Inflammatory macrophage (primary cell): ENCODE data around the gene S100A3.
A peak's percentile ranks its signal among the peaks of the same experiment; 100 is the strongest.
"Not testable (repeated sequence)": the region's sequence is repeated elsewhere in the genome, so short reads cannot be mapped to it uniquely, and the experiment has no call there.

Experiments
- DNase-seq, 2 donors: peaks; one replicate each; pipeline ENCODE4 v3.0.0-alpha.2; 2020 to 2022
- total RNA-seq, 18 experiments: gene quantifications; one replicate each; lab custom pipeline; 2026; ENCODE audit warnings: mixed read lengths in 6 of 18, inconsistent platforms in 2 of 18; lab: John Stamatoyannopoulos, UW

Gene S100A3, protein sequence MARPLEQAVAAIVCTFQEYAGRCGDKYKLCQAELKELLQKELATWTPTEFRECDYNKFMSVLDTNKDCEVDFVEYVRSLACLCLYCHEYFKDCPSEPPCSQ
- 0.11 to 0.53 (median 0.26) reads per million in 18 experiments for total RNA-seq

DNA sequence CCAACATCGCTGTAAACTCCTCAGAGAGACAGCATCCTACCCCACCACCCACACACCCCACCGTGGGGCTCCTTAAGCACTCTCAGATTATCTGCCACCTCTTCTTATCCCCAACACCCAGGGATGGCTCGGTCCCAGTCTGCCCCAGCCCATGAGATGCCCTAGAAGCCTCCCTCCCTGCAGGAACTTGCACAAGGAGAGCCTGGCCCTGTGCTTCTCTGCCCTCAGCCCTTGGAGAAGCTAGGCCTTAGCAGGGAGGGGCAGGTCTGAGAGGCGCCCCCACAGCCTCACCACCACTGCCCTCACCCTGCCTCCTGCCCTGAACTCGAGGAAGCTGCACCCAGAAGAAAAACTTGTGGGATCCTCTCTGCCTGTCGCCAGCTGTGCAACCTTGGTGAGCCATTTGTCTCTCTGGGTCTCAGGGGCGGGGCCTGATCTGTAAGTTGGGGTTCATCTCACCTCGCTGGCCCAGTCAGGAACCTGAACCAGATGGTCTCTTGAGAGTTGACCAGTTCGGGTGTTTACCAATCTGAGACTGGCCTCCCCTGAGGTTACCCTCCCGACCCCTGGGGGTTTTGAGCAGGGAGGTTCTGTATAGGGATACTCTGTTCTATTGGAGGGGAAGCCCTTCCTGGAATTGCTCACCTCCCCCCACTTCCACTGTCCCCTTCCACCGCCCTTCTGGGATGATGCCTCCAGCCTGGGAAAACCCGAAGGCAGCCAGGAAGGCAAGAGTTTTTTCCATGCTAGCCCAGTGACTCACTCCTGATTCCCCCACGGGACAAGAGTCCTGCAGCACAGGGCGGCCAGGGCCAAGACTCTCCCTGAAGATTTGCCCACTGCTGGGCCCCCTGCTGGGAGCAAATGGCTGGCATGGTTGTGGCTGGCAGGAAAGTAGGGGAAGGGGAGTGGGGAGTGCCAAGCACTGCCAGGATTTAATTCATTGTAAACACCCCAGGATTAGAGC, at the start of gene S100A3:
S100A3 (minus strand) TSS at position 537 of the 967 bp plus-strand sequence. CDS start 773 bp downstream, outside the sequence.
- peak; percentile 58 to 60 for DNase-seq

DNA sequence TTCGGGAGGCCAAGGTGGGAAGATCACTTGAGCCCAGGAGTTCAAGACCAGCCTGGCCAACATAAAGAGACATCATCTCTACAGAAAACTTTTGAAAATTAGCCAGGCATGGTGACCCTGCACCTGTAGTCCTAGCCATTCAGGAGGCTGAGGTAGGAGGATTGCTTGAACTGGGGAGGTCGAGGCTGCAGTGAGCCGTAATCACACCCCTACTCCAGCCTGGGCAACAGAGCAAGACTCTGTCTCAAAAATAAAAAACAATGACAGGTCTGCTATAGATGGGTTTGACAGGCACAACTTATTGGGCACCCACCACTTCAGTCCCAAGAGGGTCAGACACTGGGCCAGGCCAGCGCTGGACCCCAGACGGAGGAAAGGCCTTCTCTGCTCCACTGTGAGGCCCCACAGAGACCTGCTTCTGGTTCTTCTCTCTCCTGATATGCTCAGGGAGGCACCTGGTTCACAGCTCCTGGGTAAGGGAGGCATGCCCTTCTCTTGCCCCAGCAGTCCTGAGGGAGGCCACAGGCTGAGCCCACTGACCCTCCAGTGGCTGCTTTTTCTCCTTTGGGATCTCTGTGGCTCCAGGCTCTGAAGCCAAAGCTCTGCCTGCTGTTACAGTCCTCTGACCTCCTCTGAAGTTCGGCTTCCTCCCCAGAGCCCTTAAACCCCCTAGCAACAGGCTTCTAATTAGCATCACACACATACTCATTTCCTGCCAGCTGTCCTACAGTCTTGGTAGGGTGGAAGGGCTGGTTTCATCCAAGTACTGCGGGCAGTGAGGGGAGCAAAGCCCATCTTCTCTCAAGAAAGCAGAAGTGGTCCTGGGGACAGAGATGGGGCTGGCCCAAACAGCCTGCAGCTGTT, 49.5 kb upstream of the S100A3 start:
- peak; percentile 19 to 45 for DNase-seq

DNA sequence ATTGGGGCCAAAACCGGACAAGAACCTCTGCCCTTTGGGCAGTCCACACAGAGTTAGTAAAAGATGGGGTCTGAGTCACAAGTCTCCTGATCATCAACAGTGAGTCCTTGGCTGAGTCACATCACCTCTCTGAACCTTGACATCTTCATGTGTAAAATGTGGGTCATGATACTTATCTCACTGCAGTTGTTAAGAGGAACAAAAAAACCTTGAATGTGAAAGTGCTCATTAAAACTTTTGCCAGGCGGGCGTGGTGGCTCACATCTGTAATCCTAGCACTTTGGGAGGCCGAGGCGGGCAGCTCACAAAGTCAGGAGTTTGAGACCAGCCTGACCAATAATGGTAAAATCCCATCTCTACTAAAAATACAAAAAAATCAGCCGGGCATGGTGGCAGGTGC, 48.1 kb upstream of the S100A3 start:
- peak; percentile 68 to 78 for DNase-seq

DNA sequence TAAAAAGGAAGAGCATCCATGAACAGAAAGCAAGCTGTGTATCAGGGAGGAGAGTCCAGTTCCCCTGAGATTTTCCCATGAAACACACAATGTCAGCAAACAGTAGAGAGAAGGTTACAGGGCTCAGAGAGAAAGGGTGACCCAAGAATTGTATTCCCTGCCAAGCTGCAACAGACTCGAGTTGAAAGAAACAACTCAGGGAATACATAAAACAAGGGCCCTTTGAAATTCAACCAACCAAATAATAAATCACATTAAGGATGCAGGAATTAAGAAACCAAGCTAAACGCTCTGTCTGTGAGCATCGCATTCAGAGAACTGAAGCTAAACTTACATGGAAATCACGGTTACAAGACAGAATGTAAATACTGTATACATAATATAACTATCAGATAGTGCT, 43.7 kb upstream of the S100A3 start:
- no peak for DNase-seq

DNA sequence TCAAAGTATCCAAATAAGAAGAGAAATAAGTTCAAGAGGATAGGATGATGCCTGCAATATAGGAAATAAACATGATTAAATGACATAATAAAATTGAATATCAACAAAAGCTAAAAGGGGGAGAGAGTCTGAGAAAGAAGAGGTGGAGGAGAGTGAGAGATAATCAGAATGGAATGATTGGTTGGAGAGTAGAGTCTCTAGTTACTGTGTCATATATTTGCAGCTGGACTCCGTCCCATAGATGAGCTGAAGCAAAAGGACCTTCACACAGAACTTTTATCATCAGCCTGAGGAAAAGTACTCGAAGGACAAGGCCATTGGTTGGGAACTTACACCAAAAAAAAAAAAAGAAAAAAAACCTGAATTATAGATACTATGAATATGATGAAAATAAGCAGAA, 39.4 kb upstream of the S100A3 start:
- DNase-seq: no peak

DNA sequence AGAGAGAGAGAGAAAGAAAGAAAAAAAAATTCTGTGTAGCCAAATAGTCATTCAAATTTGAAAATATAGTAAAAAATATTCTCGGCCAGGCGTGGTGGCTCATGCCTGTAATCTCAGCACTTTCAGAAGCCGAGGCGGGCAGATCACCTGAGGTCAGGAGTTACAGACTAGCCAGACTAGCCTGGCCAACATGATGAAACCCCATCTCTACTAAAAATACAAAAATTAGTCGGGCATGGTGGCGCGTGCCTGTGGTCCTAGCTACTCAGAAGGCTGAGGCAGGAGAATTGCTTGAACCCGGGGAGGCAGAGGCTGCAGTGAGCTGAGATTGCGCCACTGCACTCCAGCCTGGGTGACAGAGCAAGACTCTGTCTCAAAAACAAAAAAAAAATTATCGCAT, 39.0 kb upstream of the S100A3 start:
- not testable (repeated sequence) for DNase-seq

DNA sequence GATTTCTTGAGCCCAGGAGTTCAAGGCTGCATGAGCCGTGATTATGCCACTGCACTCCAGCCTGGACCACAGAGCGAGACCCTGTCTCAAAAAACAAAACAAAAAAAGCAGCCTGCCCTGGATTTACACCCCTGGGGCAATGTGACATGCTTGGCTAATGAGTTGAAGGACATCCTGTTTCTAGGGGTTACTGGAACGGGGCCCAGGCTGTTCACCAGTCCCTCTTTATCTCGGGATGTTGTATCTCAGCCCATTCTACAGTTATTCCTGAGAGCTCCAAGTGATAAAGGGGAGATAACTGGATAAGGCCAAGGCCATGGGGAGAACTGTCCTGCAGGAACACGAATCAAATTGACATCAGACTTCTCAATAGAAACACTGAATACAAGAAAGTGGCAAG, 38.3 kb upstream of the S100A3 start:
- DNase-seq: no peak

DNA sequence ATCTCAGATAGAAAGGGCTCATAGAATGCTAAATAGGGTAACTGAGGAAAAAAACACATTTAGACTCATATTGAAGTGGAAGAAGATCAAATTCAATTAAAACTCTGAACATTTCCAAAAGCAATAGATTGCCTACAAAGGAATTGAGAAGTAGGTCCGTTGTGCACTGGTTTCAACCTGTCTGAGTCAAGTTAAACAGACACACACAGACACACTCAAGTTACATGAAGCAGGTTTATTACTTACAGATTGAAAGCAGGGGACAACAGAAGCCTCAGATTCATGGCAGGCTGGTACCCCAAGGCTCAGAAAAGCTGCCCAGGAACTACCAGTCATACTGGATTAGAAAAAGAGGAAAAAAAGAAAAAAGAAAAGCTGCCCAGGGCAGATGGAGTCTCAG, 37.3 kb upstream of the S100A3 start:
- DNase-seq: no peak

DNA sequence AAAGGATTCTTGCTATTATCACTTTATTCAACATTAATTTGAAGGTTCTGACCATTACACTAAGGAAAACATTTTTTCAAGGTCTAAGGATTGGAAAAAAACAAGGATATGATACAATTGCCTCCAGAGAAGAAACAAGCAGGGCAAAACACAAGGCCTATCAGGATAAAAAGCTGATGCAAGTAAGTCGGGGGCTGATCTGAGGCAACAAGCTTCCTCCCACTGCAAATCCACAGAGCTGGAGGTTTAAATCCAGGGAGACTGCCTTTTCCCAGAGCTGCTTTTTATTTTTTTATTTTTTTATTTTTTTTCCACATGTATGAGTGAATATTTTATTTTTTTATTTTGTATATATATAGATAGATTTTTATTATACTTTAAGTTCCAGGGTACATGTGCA, 35.9 kb upstream of the S100A3 start:
- DNase-seq: peak in 1 of 2 donors; percentile 56

DNA sequence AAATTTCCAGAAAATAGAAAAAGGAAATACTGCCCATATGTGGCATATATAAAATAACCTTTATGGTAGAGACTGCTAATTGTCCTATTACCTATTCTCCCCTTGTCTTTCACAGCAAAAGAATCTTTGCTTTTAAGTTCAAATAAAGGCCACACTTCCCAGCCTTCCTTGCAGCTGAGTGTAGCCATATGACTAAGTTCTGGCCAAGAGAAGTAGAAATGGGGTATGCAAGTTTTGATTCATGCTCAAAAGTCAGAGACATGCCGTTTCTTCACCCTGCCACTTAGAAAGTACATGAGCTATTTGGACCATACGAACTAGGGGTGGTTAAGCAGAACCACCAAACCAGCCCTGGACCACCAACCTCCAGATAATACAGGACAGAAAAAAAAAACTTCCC, 34.9 kb upstream of the S100A3 start:
- DNase-seq: no peak

DNA sequence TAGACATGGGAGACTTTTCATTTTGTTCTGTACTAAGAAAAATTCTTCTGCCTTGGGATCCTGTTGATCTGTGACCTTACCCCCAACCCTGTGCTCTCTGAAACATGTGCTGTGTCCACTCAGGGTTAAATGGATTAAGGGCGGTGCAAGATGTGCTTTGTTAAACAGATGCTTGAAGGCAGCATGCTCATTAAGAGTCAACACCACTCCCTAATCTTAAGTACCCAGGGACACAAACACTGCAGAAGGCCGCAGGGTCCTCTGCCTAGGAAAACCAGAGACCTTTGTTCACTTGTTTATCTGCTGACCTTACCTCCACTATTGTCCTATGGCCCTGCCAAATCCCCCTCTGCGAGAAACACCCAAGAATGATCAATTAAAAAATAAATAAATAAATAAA, 34.5 kb upstream of the S100A3 start:
- not testable (repeated sequence) for DNase-seq

DNA sequence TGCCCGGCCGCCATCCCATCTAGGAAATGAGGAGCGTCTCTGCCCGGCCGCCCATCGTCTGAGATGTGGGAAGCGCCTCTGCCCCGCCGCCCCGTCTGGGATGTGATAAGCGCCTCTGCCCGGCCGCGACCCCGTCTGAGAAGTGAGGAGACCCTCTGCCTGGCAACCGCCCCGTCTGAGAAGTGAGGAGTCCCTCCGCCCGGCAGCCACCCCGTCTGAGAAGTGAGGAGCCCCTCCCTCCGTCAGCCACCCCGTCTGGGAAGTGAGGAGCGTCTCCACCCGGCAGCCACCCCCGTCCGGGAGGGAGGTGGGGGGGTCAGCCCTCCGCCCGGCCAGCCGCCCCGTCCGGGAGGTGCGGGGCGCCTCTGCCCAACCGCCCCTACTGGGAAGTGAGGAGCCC, 33.8 kb upstream of the S100A3 start:
- not testable (repeated sequence) for DNase-seq

DNA sequence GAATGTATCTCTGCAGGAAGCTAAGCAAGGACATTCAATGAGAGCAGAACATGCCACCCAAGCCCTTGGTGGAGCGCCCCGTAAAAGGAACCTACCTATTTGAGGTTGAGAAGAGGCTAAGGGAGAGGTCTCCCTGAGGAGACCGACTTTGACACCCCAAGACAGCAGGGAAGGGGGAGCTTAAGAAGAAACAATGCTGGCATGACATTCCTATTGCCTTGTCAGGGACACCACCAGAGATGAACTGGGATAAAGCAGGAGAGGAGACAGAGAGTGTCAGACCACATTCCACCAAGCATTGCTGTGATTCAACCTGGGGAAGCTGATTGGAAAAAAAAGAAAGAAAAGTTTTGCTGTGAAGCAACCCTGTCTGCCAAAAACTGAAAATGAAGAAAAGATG, 29.9 kb upstream of the S100A3 start:
- no peak for DNase-seq

DNA sequence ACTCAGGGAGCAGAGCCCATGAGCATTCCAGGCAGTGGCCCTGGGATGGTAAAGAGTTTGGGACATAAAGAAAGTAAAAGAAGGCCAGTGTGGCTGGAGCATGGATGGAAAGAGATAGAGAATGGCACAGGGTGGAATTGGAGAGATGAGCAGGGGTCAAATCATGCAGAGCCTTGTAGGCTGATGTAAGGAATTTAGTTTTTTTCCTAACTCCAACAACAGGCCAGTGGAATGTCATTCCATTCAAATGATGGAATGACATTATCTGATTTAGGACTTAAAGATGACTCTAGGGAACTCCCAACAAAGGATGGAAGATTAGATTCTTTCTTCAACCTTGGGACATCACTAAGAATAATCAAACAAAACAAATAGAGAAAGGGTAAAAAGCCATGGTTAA, 29.4 kb upstream of the S100A3 start:
- no peak for DNase-seq

DNA sequence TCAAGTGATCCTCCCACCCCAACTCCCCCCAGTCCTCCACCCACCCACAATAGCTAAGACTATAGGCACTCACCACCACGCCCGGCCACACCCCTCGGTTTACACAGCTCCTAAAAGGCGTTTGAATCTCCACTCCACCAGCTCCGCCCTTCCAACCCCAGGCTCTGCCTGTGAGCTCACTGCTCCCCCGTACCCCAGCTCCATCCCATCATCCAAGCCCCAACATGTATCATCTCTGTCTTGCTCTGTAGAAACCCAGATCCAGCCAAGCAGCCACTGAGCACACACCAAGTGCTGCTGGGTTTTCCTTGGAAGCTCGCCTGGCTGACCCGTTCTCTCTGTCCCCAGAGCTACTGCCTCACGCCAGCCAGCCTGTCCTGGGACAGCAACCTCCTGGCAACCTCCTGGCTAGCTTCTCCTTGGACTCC, 28.6 kb upstream of the S100A3 start:
- no peak for DNase-seq

DNA sequence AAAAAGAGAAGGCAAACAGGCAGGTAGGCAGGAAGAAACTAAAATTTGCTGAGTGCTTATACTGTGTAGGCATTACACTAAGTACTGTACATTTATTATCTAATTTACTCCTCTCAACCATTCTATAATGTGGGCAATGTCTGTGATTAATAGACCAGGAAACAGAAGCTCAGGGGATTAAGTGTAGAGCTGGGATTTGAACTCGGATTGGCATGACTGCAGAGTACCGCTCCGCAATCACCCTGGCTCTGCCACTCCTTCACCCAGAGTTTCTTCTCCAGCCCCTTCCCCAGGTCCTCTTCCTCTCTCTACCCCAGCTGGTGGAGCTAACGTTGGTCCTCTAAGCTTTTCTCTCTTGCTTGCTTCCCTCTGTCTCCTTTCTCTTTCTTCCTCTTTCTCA, 28.1 kb upstream of the S100A3 start:
- peak in 1 of 2 donors; percentile 12 for DNase-seq

DNA sequence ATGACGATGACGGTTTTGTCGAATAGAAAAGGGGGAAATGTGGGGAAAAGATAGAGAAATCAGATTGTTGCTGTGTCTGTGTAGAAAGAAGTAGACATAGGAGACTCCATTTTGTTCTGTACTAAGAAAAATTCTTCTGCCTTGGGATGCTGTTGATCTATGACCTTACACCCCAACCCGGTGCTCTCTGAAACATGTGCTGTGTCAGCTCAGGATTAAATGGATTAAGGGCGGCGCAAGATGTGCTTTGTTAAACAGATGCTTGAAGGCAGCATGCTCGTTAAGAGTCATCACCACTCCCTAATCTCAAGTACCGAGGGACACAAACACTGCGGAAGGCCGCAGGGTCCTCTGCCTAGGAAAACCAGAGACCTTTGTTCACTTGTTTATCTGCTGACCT, 26.4 kb upstream of the S100A3 start:
- not testable (repeated sequence) for DNase-seq

DNA sequence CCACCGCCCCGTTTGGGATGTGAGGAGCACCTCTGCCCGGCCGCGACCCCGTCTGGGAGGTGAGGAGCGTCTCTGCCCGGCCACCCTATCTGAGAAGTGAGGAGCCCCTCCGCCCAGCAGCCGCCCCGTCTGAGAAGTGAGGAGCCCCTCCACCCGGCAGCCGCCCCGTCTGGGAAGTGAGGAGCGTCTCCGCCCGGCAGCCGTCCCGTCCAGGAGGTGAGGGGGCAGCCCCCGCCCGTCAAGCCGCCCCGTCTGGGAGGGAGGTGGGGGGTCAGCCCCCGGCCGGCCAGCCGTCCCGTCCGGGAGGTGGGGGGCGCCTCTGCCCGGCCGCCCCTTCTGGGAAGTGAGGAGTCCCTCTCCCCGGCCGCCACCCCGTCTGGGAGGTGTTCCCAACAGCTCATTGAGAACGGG, 26.0 kb upstream of the S100A3 start:
- not testable (repeated sequence) for DNase-seq

DNA sequence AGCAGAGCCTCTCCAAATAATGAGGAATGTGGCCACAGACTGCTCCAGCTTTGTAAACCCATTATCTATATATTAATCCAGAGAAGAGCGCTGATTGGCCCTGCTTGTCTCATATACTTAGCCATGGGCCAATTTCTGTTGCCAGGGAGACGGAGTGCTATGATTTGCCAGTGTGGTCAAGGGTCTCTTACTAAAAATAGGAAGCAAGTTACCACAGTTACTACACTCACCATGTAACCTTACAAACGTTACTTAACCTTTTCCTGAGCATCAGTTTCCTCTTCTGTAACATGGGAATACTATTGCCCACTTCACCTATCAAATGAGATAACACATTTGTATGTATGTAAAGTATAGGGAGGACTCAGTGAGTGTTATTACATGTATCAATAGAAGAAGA, 24.3 kb upstream of the S100A3 start:
- DNase-seq: peak; percentile 75 to 76

DNA sequence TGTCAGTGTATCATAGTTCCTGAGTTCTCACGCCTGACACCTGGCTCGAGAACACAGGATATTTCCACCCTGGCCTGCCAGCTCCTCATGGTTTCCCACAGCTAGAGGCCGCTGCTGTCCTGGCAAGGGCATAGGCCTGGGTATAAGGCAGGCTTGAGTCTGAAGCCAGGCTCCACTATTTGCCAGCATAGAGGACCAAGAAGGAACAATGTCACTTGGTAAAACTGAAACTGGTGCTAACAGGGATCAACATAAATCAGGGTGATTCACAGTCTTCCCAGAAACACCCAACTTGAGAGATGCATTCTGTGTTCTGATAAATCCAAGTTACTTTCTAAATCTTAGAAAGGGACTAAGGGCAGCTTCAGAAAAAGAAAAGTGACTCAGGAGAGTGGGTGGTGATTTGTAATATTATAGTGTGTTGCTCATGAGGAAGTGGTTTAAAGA, 23.5 kb upstream of the S100A3 start:
- DNase-seq: peak; percentile 83 to 91

DNA sequence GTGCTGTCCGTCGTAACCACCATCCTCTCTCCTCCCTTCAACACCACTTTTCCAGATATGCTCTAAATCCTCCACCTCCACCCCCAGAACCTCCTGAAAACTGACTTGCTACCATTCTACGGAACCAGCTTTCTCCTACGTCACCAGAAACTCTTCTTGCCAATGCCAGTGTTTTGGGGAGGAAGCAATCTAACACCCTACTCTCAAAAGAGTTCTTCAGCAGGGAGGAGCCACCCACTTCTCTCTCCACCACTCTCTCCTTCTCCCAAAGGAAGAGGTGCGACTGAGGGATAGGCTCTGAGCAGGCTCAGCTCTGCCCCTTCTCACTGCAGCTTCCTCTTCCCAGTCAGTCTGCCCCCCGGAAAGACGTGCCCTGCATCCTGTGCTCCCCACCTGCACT, 22.6 kb upstream of the S100A3 start:
- DNase-seq: no peak

DNA sequence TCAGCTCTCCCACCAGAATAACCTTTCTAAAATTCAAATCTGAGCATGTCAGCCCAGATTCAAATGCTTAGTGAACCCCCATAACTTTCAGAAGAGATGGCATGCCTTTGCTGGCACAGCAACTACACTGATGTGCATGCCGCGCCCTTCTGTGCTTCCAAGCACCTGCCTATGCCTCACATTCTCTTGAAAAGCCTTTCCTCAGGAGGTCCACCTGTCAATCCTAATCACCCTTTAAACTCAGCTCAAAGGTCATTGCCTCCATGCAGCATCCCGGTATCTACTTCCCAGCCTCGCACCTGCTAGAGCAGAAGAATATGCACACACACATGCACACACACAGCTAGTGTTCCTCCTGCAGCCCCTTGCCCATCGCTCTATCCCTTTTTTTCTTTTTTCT, 21.8 kb upstream of the S100A3 start:
- DNase-seq: no peak

DNA sequence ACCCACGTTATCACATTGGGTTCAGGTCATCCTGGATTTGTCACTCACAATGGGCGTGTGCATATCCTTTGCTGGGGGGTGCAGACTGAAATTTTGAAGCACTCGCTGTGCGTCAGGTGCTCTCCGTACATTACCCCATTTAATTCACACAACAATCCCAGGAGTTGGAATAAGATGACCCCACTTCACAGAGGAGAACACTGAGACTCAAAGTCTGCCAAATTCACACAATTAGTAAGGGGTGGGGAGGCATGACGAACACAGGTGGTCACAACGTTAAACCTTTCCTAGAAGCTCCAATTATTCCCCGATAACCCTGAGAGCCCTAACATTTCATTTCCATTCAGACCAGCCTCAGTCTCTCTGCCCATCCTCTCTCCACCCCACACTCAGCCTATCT, 20.4 kb upstream of the S100A3 start:
- no peak for DNase-seq
